D721Med (cell line): ENCODE data around the gene TTC33.

Experiments used
- DNase-seq: peaks from one replicate; pipeline ENCODE4 v3.0.0; 2011; ENCODE audit warnings: low spot score; ENCODE audit not compliant: insufficient read length
- FAIRE-seq: peaks from 2 replicates; lab custom pipeline; 2011; peaks lifted over from hg19 to GRCh38; lab: Jason Lieb, UNC
- CTCF ChIP-seq: IDR thresholded peaks from 2 replicates; pipeline ENCODE4 v1.5.1; 2012; ENCODE audit warnings: mild to moderate bottlenecking, control low read depth; ENCODE audit not compliant: insufficient read depth; ENCODE audit errors: missing control alignments

Gene TTC33

GRCh38 chr5:40560474-40561110 lies 195.2 kb downstream of the TTC33 start:
- TF ChIP-seq CTCF: no peak
- no peak for DNase-seq
- no peak for FAIRE-seq

- no peak for TF ChIP-seq CTCF
Measured at GRCh38 chr5:40559306-40559705, 196.5 kb downstream of the TTC33 start.

GRCh38 chr5:40557501-40557900 lies 198.3 kb downstream of the TTC33 start:
- FAIRE-seq (no peak), DNase-seq (no peak)
- TF ChIP-seq CTCF: no peak

More at GRCh38 chr5:40559306-40559705, 196.5 kb downstream of the TTC33 start:
- FAIRE-seq (no peak), DNase-seq (no peak)

GRCh38 chr5:40556811-40557210 lies 198.9 kb downstream of the TTC33 start:
- TF ChIP-seq CTCF: no peak
- DNase-seq (no peak), FAIRE-seq (no peak)

- TF ChIP-seq CTCF: no peak
- DNase-seq (no peak), FAIRE-seq (no peak)
Measured at GRCh38 chr5:40555886-40556285, 199.9 kb downstream of the TTC33 start.

GRCh38 chr5:40554813-40555212 lies 200.9 kb downstream of the TTC33 start:
- DNase-seq (no peak), FAIRE-seq (no peak)
- TF ChIP-seq CTCF: no peak

- FAIRE-seq (no peak), DNase-seq (no peak)
- TF ChIP-seq CTCF: no peak
Measured at GRCh38 chr5:40554054-40554453, 201.7 kb downstream of the TTC33 start.
